ENCODE results near the gene CALD1. TPM values are rescaled to one million over a fixed set of nuclear protein-coding genes. Genes with fewer than 3 reads are reported as not detected.

The CALD1 gene
- total RNA-seq, 1 experiment from 2014 or later, result 107 TPM

DNA sequence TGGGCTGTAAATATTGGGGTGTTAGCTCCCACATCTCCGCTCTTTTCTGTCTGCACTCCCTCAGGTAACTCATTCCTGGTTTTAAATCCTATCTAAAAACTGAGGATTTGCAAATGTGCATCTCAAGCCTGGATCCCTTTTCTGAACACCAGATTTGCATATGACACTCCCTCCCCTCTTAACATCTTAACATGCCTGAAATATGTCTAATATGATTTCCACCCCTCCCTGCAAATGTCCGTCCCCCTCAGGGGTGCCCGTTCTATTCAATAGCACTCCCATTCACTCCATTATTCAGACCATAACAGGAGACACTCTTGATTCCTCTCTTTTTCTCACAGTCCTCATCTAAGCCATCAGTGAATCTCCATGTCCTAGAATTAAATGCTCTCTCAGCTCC, 8.3 kb upstream of the CALD1 start:
- no peak overlapping the region for H3K9ac ChIP-seq (ENCODE audit: extremely low read depth, insufficient read length, low read length)
- no peak overlapping the region for H3K56ac ChIP-seq (ENCODE audit: insufficient read length, low read depth, low read length)
- no peak overlapping the region for H2AFZ ChIP-seq (ENCODE audit: low read length)
- no peaks in the 10 kb centered on the region for H4K20me1 ChIP-seq (ENCODE audit: control insufficient read depth, insufficient read depth, insufficient read length)
- no peak overlapping the region for H2BK20ac ChIP-seq (ENCODE audit: low read depth, low read length, poor library complexity, severe bottlenecking)
- H3K79me1 ChIP-seq (ENCODE audit: insufficient read depth, low read depth, low read length, poor library complexity, severe bottlenecking), result no peaks in the 10 kb centered on the region
- no peak overlapping the region for H2BK12ac ChIP-seq (ENCODE audit: insufficient read length, low read depth, low read length)
- no peak overlapping the region for H3K27ac Mint-ChIP-seq
- no peaks in the 10 kb centered on the region for H3K36me3 Mint-ChIP-seq (ENCODE audit: insufficient read depth in 1 of 3, low read depth in 3 of 3)
- no peak overlapping the region for H3K18ac ChIP-seq (ENCODE audit: insufficient read length, low read depth, low read length)
- H3K23me2 ChIP-seq (ENCODE audit: insufficient read length, low read depth, low read length, poor library complexity, severe bottlenecking), result no peaks in the 10 kb centered on the region
- no peak overlapping the region for H4K8ac ChIP-seq (replicated peaks; ENCODE audit: insufficient read length, low read depth, low read length)
- H3K4me2 ChIP-seq (ENCODE audit: insufficient read depth, insufficient read length, low read length), result no peak overlapping the region
- peaks cover 13 to 16% of the 10 kb centered on the region in 2 experiments for H3K4me1 Mint-ChIP-seq
- no peak overlapping the region for H3K23ac ChIP-seq (ENCODE audit: insufficient read length, low read depth, low read length)
- H4K5ac ChIP-seq (ENCODE audit: insufficient read length, low read depth, low read length), result no peak overlapping the region
- no peak overlapping the region for H3K27ac ChIP-seq (ENCODE audit: insufficient read length, low read depth, low read length)
- no peaks in the 10 kb centered on the region; the same call in 1 of the 2 replicates for H3K27me3 Mint-ChIP-seq (ENCODE audit: low read depth)
- H3K27me3 ChIP-seq (ENCODE audit: insufficient read depth, low read length), result no peaks in the 10 kb centered on the region
- H3K4ac ChIP-seq (ENCODE audit: low read depth, low read length), result no peak overlapping the region
- TF ChIP-seq, protein P1, sequence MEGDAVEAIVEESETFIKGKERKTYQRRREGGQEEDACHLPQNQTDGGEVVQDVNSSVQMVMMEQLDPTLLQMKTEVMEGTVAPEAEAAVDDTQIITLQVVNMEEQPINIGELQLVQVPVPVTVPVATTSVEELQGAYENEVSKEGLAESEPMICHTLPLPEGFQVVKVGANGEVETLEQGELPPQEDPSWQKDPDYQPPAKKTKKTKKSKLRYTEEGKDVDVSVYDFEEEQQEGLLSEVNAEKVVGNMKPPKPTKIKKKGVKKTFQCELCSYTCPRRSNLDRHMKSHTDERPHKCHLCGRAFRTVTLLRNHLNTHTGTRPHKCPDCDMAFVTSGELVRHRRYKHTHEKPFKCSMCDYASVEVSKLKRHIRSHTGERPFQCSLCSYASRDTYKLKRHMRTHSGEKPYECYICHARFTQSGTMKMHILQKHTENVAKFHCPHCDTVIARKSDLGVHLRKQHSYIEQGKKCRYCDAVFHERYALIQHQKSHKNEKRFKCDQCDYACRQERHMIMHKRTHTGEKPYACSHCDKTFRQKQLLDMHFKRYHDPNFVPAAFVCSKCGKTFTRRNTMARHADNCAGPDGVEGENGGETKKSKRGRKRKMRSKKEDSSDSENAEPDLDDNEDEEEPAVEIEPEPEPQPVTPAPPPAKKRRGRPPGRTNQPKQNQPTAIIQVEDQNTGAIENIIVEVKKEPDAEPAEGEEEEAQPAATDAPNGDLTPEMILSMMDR (conservative IDR thresholded peaks at IDR 0.05), result no peak
- H3K79me2 ChIP-seq (ENCODE audit: insufficient read depth, low read length), result no peaks in the 10 kb centered on the region
- H4K91ac ChIP-seq (ENCODE audit: insufficient read length, low read depth, low read length), result no peak overlapping the region
- no peak overlapping the region for H2BK15ac ChIP-seq (ENCODE audit: low read depth, low read length)
- no peak overlapping the region for H3K14ac ChIP-seq (ENCODE audit: insufficient read depth, low read length)
- no peak overlapping the region for H3T11ph ChIP-seq (ENCODE audit: low read length)
- WGBS (ENCODE audit: extremely low coverage, insufficient read length, low lambda C conversion rate), result no CpG with 5 or more reads among the region's 3 CpGs
- no peak overlapping the region for H3K4me3 Mint-ChIP-seq
- no peaks in the 10 kb centered on the region for H3K9me3 Mint-ChIP-seq
- no peak overlapping the region for H2BK5ac ChIP-seq (ENCODE audit: insufficient read length, low read length)
- H3K4me1 ChIP-seq (ENCODE audit: insufficient read depth, low read length), result no peaks in the 10 kb centered on the region
- DNase-seq, result no peak
- H3K9me3 ChIP-seq (ENCODE audit: control insufficient read depth, low read depth, low read length), result no peaks in the 10 kb centered on the region
- no peak overlapping the region for H2AK5ac ChIP-seq (ENCODE audit: insufficient read length, low read length)
- no peak overlapping the region for H2BK120ac ChIP-seq (ENCODE audit: low read depth, low read length, poor library complexity, severe bottlenecking)

Measured in H9 (cell line).